GM19023 (cell line): ENCODE data around the gene SWI5.
A peak's percentile ranks its signal among the peaks of the same experiment; 100 is the strongest.

ENCODE experiments used
- ATAC-seq: cut with Tn5 transposase; IDR thresholded peaks from one replicate; pipeline ENCODE4 v1.9.1; 2021; ENCODE audit warnings: mild to moderate bottlenecking, moderate library complexity; ENCODE audit not compliant: unreplicated experiment

Gene SWI5

DNA sequence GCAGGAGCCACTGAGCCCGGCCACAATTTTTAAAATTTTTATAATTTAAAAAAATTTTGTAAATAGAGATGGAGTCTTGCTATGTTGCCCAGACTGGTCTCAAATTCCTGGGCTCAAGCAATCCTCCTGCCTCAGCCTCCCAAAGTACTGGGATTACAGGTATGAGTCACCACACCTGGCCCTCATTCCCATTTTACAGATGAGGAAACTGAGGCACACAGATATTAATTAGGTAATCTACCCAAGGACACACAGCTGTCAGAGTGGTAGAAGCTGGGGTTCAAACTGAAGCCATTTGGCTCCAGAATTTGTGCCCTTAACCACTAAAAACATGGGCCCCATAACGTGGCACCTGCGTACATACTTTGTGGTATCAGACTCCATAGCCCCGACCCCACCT lies 38.6 kb downstream of the SWI5 start:
- no peak for ATAC-seq

DNA sequence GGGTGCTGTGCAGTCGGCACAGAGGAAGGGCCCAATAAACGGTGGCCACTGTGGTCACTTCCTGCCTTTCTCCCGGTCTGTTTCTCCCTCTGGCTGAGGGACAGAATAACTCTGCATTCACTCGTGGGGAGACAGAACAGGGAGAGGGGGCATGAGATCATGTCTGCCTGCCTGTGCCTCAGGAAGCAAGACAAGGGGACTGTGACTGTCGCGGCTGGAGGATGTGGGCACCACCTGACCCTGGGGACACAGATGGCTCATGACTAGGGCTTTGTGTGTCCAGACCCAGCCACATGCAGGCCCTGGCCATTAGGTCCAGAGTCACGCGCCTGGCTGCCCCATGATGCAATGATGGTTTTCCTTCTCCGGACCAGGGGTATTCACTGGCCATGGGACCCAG lies 40.3 kb downstream of the SWI5 start:
- no peak for ATAC-seq

DNA sequence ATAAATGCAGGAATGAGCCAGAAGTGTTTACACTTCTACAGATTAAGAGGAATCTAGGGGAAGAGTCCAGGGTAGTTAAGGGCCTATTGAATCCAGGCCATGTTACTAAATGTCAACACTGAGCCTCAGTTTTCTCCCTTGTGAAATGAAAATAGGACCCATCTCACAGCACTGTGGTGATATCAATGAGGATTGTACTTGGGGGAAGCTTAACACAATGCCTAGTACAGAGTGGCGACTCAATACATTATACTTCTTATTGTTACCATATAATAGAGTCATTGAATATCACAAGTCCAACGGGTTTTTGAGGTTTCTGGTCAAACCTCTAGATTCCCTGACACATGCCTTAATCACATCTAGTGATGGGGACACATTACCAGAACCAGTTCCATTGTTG lies 41.6 kb downstream of the SWI5 start:
- ATAC-seq, result no peak

DNA sequence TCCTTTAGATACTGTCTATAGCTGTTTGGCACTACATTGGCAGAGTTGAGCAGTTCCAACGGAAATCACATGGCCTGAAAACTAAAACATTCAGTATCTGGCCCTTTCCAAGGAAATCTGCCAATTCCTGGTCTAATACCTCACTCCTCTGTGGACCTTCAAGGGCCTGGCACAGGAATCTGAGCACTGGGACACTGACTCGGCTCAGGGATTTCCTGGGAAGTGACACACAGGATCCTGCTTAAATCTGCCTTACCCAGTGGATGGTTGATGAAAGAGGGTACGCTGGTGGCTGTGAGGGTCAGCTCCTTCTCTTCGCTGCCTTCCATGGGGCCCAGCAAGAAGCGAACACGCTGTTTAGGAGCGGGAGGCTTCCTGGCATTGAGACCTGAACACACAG lies 45.3 kb downstream of the SWI5 start:
- ATAC-seq, result no peak

DNA sequence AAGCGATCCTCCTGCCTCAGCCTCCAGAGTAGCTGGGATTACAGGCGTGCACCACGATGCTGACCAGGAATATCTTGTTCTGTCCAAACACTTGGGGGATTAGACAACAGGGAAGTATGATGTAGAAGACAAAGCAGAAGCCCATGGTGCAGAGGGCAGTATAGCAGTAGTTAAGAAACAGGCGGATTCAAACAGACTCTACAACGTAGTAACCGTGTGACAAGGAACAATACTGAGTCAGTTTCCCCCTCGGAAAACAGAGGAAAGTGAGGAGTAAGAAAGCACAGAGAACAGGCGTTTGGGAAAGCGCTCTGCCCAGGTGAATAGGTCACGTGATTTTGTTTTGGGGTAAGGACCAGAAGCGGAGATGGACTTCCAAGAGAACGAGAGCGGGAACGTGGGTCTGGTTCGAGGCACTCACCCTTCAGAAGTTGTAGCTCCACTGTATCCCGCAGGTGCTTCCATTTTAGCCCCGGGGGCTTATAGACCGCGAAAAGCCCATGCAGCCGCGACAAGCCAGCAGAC lies 45.9 kb downstream of the SWI5 start:
- ATAC-seq, result peak; percentile 3

DNA sequence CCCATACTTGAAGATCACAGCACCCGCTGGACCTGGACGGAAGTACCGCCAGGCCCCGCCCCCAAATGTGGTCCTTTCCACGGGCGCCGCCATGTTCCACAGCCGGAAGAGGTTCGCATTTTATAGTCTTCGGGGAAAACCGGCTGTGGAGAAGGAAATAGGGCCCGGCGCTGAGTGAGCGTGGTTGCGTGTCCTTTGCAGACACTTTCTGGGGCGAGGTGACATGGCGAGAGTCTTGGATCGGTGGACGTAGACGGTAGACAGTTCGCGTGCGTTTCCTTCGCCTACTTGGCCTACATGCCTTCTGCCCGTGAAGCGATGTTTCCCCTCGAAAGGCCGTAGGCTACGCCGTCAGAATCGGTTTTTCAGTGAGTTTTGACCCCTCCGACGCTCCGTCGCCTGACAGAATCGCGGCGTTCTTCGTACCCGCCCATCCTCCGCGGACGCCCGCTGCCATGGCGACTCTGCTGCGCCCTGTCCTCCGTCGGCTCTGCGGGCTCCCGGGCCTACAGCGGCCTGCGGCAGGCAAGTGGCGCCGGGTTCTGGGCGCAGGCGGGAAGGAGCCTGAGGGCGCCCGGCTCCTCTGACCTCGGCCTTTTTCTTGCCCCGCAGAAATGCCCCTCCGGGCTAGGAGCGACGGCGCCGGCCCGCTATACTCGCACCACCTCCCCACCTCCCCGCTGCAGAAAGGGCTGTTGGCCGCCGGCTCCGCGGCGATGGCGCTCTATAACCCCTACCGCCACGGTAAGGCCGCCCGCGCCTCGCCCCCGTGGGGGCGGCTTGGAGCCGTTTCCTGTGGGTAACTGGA lies 46.5 kb downstream of the SWI5 start, which contains the start of the genes COQ4 and TRUB2:
Gene COQ4 (plus strand): TSS at position 436 of the 808 bp plus-strand sequence. CDS start 20 bp downstream, at position 456.
Gene TRUB2 (minus strand): TSS at position 44 of the 808 bp plus-strand sequence. CDS start 39 bp downstream, at position 5.
- ATAC-seq, result peak; percentile 83

DNA sequence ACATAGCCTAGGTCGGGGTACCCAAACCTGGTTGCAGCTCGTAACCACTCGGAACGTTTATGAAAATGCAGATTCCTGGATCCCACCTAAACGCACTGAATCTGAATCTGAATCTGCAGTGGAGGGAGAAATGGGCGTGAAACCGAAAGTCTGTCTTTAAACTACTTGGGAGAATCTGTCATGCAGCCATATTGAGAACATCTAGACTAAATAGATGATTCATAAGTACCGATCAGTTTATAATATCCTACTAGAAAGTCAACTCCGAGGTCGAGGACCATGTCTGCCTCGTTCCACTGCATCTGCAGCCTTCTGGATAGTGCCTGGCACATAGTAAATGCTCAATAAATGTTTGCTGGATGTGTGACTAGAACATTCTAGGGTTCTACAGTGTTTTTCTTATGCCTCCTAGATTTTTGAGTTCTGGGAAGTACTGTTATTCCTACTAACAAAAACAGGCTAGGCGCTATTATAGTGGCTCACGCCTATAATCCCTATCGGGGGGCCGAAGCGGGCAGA lies 47.2 kb downstream of the SWI5 start:
- no peak for ATAC-seq

DNA sequence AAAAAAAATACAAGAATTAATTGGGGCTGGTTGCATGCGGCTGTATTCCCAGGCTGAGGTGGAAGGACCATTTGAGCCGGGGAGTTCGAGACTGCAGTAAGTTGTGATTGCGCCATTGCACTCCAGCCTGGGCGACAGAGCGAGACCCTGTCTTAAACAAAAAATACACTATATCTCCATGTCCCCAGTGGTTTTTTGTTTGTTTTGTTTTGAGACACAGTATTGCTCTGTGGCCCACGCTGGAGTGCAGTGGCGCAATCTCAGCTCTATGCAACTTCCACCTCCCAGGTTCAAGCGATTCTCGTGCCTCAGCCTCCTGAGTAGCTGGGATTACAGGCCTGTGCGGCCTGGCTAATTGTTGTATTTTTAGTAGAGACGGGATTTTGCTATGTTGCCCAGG lies 47.7 kb downstream of the SWI5 start:
- ATAC-seq, result no peak

DNA sequence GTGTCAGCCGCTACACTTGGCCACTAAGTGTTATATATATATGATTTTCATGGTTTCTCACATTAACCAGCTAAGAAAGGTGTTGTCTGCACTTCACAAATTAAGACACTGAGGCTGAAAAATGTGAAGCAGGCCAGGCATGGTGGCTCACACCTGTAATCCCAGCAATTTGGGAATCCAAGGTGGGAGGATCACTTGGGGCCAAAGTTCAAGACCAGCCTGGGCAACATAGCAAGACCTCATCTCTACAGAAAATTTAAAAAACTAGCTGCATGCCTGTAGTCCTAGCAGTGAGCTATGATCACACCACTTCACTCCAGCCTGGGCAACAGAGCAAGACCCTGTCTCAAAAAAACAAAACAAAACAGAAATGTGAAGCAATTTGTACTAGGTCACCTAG lies 48.3 kb downstream of the SWI5 start:
- no peak for ATAC-seq

DNA sequence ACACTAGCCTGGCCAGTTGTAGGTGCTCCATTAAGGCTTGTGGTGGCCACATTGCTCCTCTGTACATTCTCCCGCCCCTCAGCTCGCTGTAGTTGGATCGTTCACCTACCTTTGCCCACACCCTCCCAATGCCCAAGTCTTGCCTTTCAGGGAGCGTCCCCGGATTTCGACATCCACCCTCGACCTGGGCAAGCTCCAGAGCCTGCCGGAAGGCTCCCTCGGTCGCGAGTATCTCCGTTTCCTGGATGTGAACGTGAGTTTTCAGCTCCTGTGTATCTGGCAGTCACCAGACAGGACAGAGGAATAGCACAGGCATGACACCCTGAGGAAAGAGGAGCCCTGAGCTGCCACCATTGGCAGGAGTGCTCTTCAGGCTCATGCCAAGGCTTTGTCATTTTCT lies 49.6 kb downstream of the SWI5 start:
- ATAC-seq, result no peak

DNA sequence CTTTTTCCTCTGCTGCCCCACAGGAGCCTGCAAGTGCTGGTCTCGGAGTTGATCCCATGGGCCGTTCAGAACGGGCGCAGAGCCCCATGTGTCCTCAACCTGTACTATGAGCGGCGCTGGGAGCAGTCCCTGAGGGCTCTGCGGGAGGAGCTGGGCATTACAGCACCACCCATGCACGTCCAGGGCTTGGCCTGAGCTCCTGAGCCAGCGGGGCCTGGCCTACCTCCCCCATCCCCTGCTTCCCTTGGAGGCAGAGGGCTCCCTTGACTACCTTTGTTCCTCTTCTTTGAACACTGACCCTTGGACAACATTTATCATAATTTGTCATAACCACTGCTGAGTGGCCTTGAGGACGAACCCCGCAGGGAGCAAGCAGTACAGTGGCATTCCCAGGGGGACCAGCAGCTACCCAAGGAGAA lies 57.4 kb downstream of the SWI5 start:
- ATAC-seq, result no peak

DNA sequence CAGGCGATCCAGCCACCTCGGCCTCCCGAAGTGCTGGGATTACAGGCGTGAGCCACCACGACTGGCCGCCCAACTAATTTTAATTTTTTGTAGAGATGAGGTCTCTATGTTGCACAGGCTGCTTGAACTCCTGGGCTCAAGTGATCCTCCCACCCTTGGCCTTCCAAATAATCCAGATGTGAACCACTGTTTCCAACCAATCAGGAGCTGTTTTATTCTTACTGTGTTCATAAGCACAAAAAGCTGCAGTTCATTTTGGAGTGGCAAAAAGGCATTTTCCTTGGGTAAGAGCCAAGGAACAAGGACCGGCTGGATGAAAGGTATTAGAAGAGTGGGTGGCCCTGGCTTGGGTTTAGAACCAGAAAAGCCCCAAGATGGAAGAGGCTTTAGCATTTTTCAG lies 59.1 kb downstream of the SWI5 start:
- no peak for ATAC-seq

DNA sequence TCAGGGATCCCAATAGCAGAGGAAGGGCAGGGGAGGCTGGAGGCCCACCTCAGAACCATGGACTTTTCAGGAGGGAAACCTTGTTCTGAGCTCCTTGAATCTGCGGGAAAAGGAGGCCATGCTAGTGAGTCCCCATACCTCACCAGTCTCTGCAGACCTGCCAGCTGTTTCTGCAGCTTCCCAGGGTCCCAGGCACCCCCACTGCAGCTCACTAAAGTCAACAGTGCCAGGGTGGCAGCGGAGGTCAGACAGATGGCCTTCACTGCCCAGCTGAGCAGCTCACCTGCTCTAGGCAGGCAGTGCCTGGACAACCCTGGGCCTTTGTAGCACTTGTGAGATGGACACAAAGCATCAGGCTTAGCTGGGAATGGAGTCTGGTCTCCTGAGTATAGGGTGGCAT lies 59.8 kb downstream of the SWI5 start:
- no peak for ATAC-seq

DNA sequence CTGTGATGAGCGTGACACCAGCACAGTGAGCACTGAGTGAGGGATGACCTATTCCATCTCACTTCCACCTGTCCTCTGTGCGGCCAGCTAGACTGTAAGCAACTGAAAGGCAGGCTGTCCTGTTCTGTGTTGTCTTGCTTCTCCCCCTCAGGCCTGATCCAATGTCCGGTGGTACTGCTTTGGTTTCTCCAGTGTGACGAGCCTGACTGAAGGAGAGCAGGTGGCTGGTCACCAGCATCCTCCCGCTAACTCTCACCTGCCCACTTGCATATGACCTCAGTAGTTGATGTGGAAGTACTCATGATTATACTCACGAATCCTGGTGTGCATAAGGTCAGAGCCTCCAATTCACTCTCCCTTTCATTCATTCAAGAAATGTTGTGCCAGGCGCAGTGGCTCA lies 61.9 kb downstream of the SWI5 start:
- ATAC-seq, result no peak
